Right atrium auricular region (tissue), 2 donors: ENCODE results near the gene TNS4. TPM values are rescaled to one million over a fixed set of nuclear protein-coding genes. Genes with fewer than 3 reads are reported as not detected.

Source experiments
- DNase-seq: peaks from one replicate; pipeline ENCODE4 v3.0.0-alpha.2; 2019; ENCODE audit warnings: low spot score
- H3K27ac ChIP-seq, 2 donors: fragments of 200-600 bp; sonication (generic); 1 replicate in 1 of 2; 2 replicates in 1 of 2; pipeline ENCODE4 v1.5.1; 2016 to 2019
- H3K27me3 ChIP-seq, 2 donors: fragments of 200-600 bp; sonication (generic); one replicate each; pipeline versions ENCODE4 v1.5.1 to v1.6.0; 2017 to 2019
- H3K36me3 ChIP-seq: fragments of 200-600 bp; sonication (generic); one replicate; pipeline ENCODE4 v1.5.1; 2016
- H3K4me1 ChIP-seq, 2 donors: fragments of 200-600 bp; sonication (generic); one replicate each; pipeline versions ENCODE4 v1.5.1 to v1.6.0; 2017 to 2019
- H3K4me3 ChIP-seq, 2 donors: fragments of 200-600 bp; sonication (generic); 1 replicate in 1 of 2; 2 replicates in 1 of 2; pipeline ENCODE4 v1.5.1; 2017 to 2019; ENCODE audit warnings: mild to moderate bottlenecking in 1 of 2, moderate library complexity in 1 of 2
- H3K9me3 ChIP-seq, 2 donors: fragments of 200-600 bp; sonication (generic); one replicate each; pipeline ENCODE4 v1.5.1; 2019
- total RNA-seq, 2 donors: library from RNA; depleted of rRNA; stranded (reverse); fragments of >200 nt; gene quantifications; one replicate each; pipeline ENCODE4 v1.1.0, GENCODE V29; 2016
- TF ChIP-seq, protein P1 (sequence below), 2 donors: fragments of 200-600 bp; sonication (generic); IDR thresholded peaks; one replicate each; pipeline ENCODE4 v1.5.1; 2019; ENCODE audit warnings: antibody characterized with exemption in 2 of 2

TNS4 gene
- total RNA-seq, 2 donors from 2014 or later = not detected

DNA sequence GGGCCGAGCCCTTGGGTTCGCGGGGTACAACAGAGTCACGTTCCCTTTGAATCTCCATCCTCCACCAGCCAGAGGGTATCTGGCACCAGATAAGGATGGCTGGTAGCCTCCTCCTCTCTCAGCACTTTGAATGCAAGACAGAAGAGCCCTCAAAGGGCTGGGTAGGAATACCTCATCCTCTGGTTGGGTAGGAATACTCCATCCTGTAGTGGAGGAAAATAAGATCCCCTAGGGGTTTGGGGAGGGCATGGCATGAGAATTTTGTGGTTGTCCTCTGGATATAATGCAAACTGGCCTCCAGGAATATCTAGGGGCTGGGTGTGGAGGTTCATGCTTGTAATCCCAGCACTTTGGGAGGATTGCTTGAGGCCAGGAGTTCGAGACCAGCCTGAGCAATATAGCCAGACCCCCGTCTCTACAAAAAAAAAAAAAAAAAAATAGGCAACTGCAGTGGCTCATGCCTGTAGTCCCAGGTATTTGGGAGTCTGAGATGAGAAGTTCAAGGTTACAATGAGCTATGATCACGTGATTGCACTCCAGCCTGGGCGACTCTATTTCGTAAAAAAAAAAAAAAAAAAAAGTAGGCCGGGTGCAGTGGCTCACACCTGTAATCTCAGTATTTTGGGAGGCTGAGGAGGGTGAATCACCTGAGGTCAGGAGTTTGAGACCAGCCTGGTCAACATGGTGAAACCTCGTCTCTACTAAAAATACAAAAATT, 55.5 kb downstream of the TNS4 start:
- no peaks in the 10 kb centered on the region for H3K36me3 ChIP-seq
- H3K4me1 ChIP-seq = peaks cover 0 to 58% of the 10 kb centered on the region in 2 donors
- TF ChIP-seq, protein P1, sequence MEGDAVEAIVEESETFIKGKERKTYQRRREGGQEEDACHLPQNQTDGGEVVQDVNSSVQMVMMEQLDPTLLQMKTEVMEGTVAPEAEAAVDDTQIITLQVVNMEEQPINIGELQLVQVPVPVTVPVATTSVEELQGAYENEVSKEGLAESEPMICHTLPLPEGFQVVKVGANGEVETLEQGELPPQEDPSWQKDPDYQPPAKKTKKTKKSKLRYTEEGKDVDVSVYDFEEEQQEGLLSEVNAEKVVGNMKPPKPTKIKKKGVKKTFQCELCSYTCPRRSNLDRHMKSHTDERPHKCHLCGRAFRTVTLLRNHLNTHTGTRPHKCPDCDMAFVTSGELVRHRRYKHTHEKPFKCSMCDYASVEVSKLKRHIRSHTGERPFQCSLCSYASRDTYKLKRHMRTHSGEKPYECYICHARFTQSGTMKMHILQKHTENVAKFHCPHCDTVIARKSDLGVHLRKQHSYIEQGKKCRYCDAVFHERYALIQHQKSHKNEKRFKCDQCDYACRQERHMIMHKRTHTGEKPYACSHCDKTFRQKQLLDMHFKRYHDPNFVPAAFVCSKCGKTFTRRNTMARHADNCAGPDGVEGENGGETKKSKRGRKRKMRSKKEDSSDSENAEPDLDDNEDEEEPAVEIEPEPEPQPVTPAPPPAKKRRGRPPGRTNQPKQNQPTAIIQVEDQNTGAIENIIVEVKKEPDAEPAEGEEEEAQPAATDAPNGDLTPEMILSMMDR (IDR thresholded peaks at IDR 0.05) = no peak
- peak overlapping the region; percentile 55 to 70 for H3K4me3 ChIP-seq
- no peaks in the 10 kb centered on the region for H3K27me3 ChIP-seq
- no peak for DNase-seq
- H3K9me3 ChIP-seq = no peaks in the 10 kb centered on the region
- H3K27ac ChIP-seq = peak overlapping the region; percentile 89 to 91

- Histone ChIP-seq H3K4me1 (peaks cover 0 to 41% of the 10 kb centered on the region in 2 donors), H3K36me3 (no peaks in the 10 kb centered on the region), H3K9me3 (no peaks in the 10 kb centered on the region), H3K27me3 (no peaks in the 10 kb centered on the region), H3K27ac (peak overlapping the region; percentile 89 to 91), H3K4me3 (peak overlapping the region; percentile 55 to 70)
- TF ChIP-seq, protein P1 (IDR thresholded peaks at IDR 0.05) = no peak
- no peak for DNase-seq
These were observed 57.2 kb downstream of the TNS4 start for GRCh38 chr17:40443988-40444899.

DNA sequence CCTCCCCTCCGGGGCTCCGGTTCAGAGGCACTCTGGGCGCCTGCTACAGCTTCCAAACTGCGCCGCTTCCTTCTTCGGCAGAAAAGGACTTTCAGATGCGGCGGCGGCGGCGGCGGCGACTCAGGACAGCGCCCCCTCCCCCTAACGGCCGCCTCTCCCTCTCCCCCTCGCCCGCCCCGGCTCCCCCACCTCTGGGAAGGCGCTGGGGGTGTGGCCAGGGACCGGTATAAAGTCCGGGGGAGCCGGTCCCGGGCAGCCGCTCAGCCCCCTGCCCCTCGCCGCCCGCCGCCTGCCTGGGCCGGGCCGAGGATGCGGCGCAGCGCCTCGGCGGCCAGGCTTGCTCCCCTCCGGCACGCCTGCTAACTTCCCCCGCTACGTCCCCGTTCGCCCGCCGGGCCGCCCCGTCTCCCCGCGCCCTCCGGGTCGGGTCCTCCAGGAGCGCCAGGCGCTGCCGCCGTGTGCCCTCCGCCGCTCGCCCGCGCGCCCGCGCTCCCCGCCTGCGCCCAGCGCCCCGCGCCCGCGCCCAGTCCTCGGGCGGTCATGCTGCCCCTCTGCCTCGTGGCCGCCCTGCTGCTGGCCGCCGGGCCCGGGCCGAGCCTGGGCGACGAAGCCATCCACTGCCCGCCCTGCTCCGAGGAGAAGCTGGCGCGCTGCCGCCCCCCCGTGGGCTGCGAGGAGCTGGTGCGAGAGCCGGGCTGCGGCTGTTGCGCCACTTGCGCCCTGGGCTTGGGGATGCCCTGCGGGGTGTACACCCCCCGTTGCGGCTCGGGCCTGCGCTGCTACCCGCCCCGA, 58.0 kb downstream of the TNS4 start, which contains the start of gene IGFBP4:
IGFBP4 (plus strand) TSS at position 255 of the 792 bp plus-strand sequence; CDS start at position 541, 286 bp downstream.
- TF ChIP-seq, protein P1 (IDR thresholded peaks at IDR 0.05) = peak; percentile 39 to 50
- H3K4me1 ChIP-seq = peaks cover 0 to 33% of the 10 kb centered on the region in 2 donors
- DNase-seq = peak; percentile 81

GRCh38 chr17:40442392-40443195, 58.8 kb downstream of the TNS4 start:
- Histone ChIP-seq H3K27me3 (no peaks in the 10 kb centered on the region), H3K4me3 (peak overlapping the region; percentile 55 to 70), H3K9me3 (no peaks in the 10 kb centered on the region), H3K4me1 (peaks cover 0 to 26% of the 10 kb centered on the region in 2 donors), H3K27ac (peak overlapping the region; percentile 89 to 91), H3K36me3 (no peaks in the 10 kb centered on the region)
- TF ChIP-seq, protein P1 (IDR thresholded peaks at IDR 0.05) = no peak
- no peak for DNase-seq

More for the DNA sequence above, 58.0 kb downstream of the TNS4 start, which contains the start of gene IGFBP4:
- no peaks in the 10 kb centered on the region for H3K36me3 ChIP-seq
- H3K4me3 ChIP-seq = peak within 1 kb of the TSS; percentile 55 to 70
- H3K27me3 ChIP-seq = no peaks in the 10 kb centered on the region
- no peaks in the 10 kb centered on the region for H3K9me3 ChIP-seq
- peak within 1 kb of the TSS; percentile 89 to 91 for H3K27ac ChIP-seq
